Adrenal gland (tissue), 12 donors: ENCODE measurements around the gene SYT2. TPM values are rescaled to one million over a fixed set of nuclear protein-coding genes. Genes with fewer than 3 reads are reported as not detected.
A peak's percentile ranks its signal among the peaks of the same experiment; 100 is the strongest.
"Not testable (repeated sequence)": the region's sequence is repeated elsewhere in the genome, so short reads cannot be mapped to it uniquely, and the experiment has no call there.

Experiments
- DNase-seq, 7 donors: peaks; one replicate each; pipeline ENCODE4 v3.0.0-alpha.2; 2019 to 2020
- H3K27ac ChIP-seq, 5 donors: fragments of 200-600 bp; sonication (generic) in 4 of 5; 1 replicate in 3 of 5; 2 replicates in 2 of 5; pipeline versions ENCODE4 v1.5.1 to v1.8.0; 2016 to 2020; ENCODE audit warnings: mild to moderate bottlenecking in 1 of 5
- H3K27me3 ChIP-seq: fragments of 200-600 bp; 2 replicates; pipeline ENCODE4 v1.8.0; 2021
- H3K36me3 ChIP-seq, 2 donors: fragments of 200-600 bp; replicated peaks in 1 of 2; 1 replicate in 1 of 2; 2 replicates in 1 of 2; pipeline versions ENCODE4 v1.5.1 to v1.8.0; 2018 to 2022
- H3K4me1 ChIP-seq, 2 donors: fragments of 200-600 bp; replicated peaks in 1 of 2; 1 replicate in 1 of 2; 2 replicates in 1 of 2; pipeline versions ENCODE4 v1.5.1 to v1.8.0; 2018 to 2021
- H3K4me3 ChIP-seq, 4 donors: fragments of 200-600 bp; sonication (generic) in 3 of 4; one replicate each; pipeline ENCODE4 v1.5.1; 2016 to 2018
- H3K9me3 ChIP-seq, 3 donors: fragments of 200-600 bp; sonication (generic) in 1 of 3; replicated peaks in 1 of 3; 1 replicate in 2 of 3; 2 replicates in 1 of 3; pipeline versions ENCODE4 v1.5.1 to v1.8.0; 2016 to 2021
- POLR2A ChIP-seq, 2 donors: fragments of 450-650 bp; IDR thresholded peaks; one replicate each; pipeline ENCODE4 v1.6.1; 2017; ENCODE audit warnings: antibody characterized with exemption in 2 of 2, mild to moderate bottlenecking in 2 of 2, moderate library complexity in 1 of 2
- WGBS, 4 donors: extraction: QIAGEN DNeasy Blood & Tissue Kit in 2 of 4; methylation state at CpG; one replicate each; pipeline versions ENCODE4 v1.1.5 to v1.1.7; 2013 to 2017; 5-methylcytosine and 5-hydroxymethylcytosine counted together
- intact Hi-C, 2 donors: fragments of 100-400 bp; cut with DNase I; formaldehyde crosslinking; loops; one replicate each; pipeline versions ENCODE4 v1.14.1 to v1.15.0; 2022 to 2023
- polyA plus RNA-seq, 3 donors: library from polyadenylated mRNA; stranded (reverse); fragments of 200-250 nt in 2 of 3; fragments of 350-450 nt in 1 of 3; fragmentation: Illumina TruSeq in 1 of 3; extraction: RNeasy Lipid Tissue Mini Kit (QIAGEN cat#74804) in 1 of 3; gene quantifications; one replicate each; pipeline ENCODE4 v1.2.3, GENCODE V29; 2013 to 2014
- total RNA-seq, 9 donors: library from RNA; depleted of rRNA in 4 of 9; stranded (reverse); fragments of >200 nt in 4 of 9; fragments of 120-200 nt in 1 of 9; fragmentation: NEBNext Ultra II Directional in 1 of 9; extraction: Animal tissue kit (Norgen Biotek cat#: 25700) in 1 of 9; gene quantifications; one replicate each; pipeline versions ENCODE4 v1.1.0 to v1.2.4, GENCODE V29; 2013 to 2023
- TF ChIP-seq, protein P1 (sequence below), 6 experiments: fragments of 450-650 bp in 4 of 6; fragments of 200-600 bp in 2 of 6; sonication (generic) in 1 of 6; IDR thresholded peaks; 1 replicate in 5 of 6; 2 replicates in 1 of 6; pipeline versions ENCODE4 v1.5.1 to v1.8.0; 2016 to 2021; ENCODE audit warnings: antibody characterized with exemption in 6 of 6, mild to moderate bottlenecking in 2 of 6, moderate library complexity in 1 of 6
- donor health status: healthy with polysubstance abuse.
- donor health status: Bipolar disorder and iron deficiency.
- donor health status: DM: yes; HTN: yes; CAD: no.
- donor health status: DM: no; HTN: no; CAD: no.
- donor health status: DM: no; HTN: no; CAD: no.
- donor health status: DM: yes; HTN: yes; CAD: no.

The SYT2 gene
- total and polyA plus RNA-seq, 12 donors, result 0.08 to 3.8 (median 0.44) TPM; not detected in 3

DNA sequence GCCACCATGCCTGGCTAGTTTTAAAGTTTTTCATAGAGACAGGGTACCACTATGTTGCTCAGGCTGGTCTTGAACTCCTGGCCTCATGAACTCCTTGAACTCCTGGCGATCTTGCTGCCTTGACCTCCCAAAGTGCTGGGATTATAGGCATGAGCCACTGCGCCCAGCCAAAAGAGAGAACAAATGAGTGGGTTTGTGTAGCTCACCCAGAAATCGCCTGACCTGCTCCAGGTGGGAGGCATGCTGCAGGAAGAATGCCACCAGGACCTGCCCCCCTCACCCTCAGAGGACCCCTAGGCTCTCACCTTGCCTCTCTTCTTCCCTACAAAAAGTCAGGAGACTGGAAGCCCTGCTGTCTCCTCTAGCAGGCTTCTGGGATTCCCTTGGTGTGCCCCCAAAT lies 88.8 kb downstream of the SYT2 start:
- WGBS, 4 donors, result 93 to 97% (median 94%) methylated on average over 3 of the region's 3 CpGs; no CpG with 5 or more reads in 1 of the 4 donors
- Histone ChIP-seq H3K27me3 (no peaks in the 10 kb centered on the region), H3K27ac (no peak overlapping the region), H3K4me1 (no peaks in the 10 kb centered on the region), H3K36me3 (no peaks in the 10 kb centered on the region), H3K9me3 (no peaks in the 10 kb centered on the region), H3K4me3 (no peak overlapping the region)
- TF ChIP-seq, protein P1, sequence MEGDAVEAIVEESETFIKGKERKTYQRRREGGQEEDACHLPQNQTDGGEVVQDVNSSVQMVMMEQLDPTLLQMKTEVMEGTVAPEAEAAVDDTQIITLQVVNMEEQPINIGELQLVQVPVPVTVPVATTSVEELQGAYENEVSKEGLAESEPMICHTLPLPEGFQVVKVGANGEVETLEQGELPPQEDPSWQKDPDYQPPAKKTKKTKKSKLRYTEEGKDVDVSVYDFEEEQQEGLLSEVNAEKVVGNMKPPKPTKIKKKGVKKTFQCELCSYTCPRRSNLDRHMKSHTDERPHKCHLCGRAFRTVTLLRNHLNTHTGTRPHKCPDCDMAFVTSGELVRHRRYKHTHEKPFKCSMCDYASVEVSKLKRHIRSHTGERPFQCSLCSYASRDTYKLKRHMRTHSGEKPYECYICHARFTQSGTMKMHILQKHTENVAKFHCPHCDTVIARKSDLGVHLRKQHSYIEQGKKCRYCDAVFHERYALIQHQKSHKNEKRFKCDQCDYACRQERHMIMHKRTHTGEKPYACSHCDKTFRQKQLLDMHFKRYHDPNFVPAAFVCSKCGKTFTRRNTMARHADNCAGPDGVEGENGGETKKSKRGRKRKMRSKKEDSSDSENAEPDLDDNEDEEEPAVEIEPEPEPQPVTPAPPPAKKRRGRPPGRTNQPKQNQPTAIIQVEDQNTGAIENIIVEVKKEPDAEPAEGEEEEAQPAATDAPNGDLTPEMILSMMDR (IDR thresholded peaks at IDR 0.05), result no peak
- no peak for TF ChIP-seq POLR2A (IDR thresholded peaks at IDR 0.05)
- DNase-seq, result no peak
- intact Hi-C loops, result no loop called here

DNA sequence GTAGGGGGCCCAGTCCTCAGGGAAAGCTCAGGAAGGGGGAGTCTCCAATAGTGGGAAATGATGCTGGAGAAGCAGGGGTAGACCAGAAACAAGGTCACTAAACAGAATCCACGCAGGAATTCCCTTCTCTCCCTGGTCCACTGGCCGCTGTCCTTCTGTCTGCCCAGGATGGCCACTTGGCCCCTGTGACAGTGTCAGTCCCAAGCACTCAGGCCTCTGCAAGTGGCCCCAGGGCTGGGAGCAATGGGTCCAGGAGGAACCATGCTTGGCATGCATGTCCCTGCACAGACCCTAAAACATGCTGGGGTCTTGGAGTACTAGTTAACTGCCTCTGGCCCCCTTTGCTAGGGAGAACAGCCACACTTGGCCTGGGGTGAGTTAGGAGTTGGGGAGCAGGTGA lies 90.2 kb downstream of the SYT2 start:
- H3K27ac ChIP-seq, H3K27me3 ChIP-seq, H3K4me3 ChIP-seq, intact Hi-C loops, H3K4me1 ChIP-seq, H3K36me3 ChIP-seq, DNase-seq, H3K9me3 ChIP-seq: not testable (repeated sequence)
- 93 to 100% methylated on average over 2 of the region's 2 CpGs; no CpG with 5 or more reads in 2 of the 4 donors for WGBS, 4 donors

DNA sequence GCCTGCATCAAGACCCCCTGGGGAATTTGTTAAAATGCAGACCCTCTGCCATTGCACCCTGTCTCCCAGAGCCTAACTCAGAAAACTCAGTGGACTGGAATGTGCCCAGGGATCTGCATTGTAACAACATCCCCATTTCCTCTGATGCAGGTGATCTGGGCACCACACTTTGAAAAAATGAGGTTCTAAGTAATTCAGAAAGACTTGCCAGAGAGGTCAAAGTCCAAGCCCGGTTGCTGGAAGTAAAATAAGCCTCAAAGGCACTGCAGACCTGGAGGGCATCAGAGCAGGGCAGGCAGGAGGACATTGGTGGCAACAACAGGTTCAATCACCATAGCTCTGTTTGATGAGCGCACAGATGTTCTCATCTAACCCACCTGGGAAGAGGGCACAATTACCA lies 90.7 kb downstream of the SYT2 start:
- no peak for DNase-seq
- H3K36me3 ChIP-seq, result no peaks in the 10 kb centered on the region
- WGBS, 4 donors, result 80 to 92% (median 86%) methylated on average over 1 to 2 of the region's 2 CpGs
- no peaks in the 10 kb centered on the region for H3K27me3 ChIP-seq
- intact Hi-C loops, result no loop called here
- H3K27ac ChIP-seq, result no peak overlapping the region
- peaks cover 6 to 9% of the 10 kb centered on the region in 2 donors for H3K4me1 ChIP-seq
- no peaks in the 10 kb centered on the region for H3K9me3 ChIP-seq
- no peak overlapping the region for H3K4me3 ChIP-seq
- TF ChIP-seq, protein P1 (IDR thresholded peaks at IDR 0.05), result no peak
- no peak for TF ChIP-seq POLR2A (IDR thresholded peaks at IDR 0.05)

DNA sequence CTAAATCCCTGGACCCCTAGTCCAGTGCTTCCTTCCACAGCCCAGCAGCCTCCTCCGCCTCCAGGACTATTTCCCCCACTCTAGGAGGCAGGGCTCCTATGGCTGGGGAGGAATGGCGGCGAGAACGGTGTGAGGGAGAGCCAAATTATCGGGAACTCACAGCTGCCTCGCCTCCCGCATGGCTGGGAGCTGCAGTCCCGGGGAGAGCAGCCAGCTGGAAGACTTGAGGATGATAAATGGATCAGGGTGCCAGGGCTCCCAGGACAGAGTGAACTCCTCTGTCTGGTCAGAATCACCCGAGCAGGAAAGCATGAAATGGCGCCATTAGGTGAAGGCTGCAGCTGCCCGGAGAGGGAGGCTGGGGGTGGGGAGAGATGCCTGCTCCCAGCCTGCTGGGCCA lies 91.2 kb downstream of the SYT2 start:
- H3K9me3 ChIP-seq, H3K36me3 ChIP-seq, H3K4me3 ChIP-seq, H3K27me3 ChIP-seq, H3K4me1 ChIP-seq, H3K27ac ChIP-seq, intact Hi-C loops: not testable (repeated sequence)
- 61 to 71% (median 67%) methylated on average over 8 to 11 of the region's 11 CpGs for WGBS, 4 donors
- peak in 2 of 7 donors; percentile 23 to 58 for DNase-seq

GRCh38 chr1:202616355-202616915 lies 93.8 kb downstream of the SYT2 start:
- Histone ChIP-seq H3K9me3 (no peaks in the 10 kb centered on the region), H3K4me3 (no peak overlapping the region), H3K36me3 (no peaks in the 10 kb centered on the region), H3K27me3 (no peaks in the 10 kb centered on the region), H3K4me1 (peaks cover 6 to 9% of the 10 kb centered on the region in 2 donors), H3K27ac (no peak overlapping the region)
- 83 to 90% (median 85%) methylated on average over 13 of the region's 13 CpGs for whole genome bisulfite sequencing, 4 donors
- no peak for TF ChIP-seq POLR2A (IDR thresholded peaks at IDR 0.05)
- TF ChIP-seq, protein P1 (IDR thresholded peaks at IDR 0.05), result no peak
- no peak for DNase-seq
- intact Hi-C loops, result no loop called here
